Astrocyte (in vitro differentiated cells and primary cell): ENCODE results near the gene INKA2. TPM values are rescaled to one million over a fixed set of nuclear protein-coding genes. Genes with fewer than 3 reads are reported as not detected.

Experiments
- DNase-seq: peaks from one replicate; pipeline ENCODE4 v3.0.0-alpha.2; 2010; ENCODE audit warnings: low read depth
- FAIRE-seq: peaks from 2 replicates; lab custom pipeline; 2011; peaks lifted over from hg19 to GRCh38; lab: Jason Lieb, UNC
- H2AFZ ChIP-seq: 2 replicates; pipeline ENCODE4 v1.6.0; 2012; ENCODE audit warnings: low read depth, low read length, inconsistent platforms
- H3K27ac ChIP-seq: 2 replicates; pipeline ENCODE4 v1.5.1; 2011; ENCODE audit warnings: low read depth, low read length, inconsistent platforms
- H3K27me3 ChIP-seq: 2 replicates; pipeline ENCODE4 v1.6.0; 2011; ENCODE audit warnings: low read length, inconsistent platforms; ENCODE audit not compliant: insufficient read depth
- H3K36me3 ChIP-seq: 2 replicates; pipeline ENCODE4 v1.5.1; 2011; ENCODE audit warnings: low read length, inconsistent platforms; ENCODE audit not compliant: insufficient read depth
- H3K4me1 ChIP-seq: 2 replicates; pipeline ENCODE4 v1.5.1; 2011; ENCODE audit warnings: low read length, inconsistent platforms; ENCODE audit not compliant: insufficient read depth
- H3K4me2 ChIP-seq: 2 replicates; pipeline ENCODE4 v1.6.0; 2012; ENCODE audit warnings: low read length, inconsistent platforms
- H3K4me3 ChIP-seq: 2 replicates; pipeline ENCODE4 v1.5.1; 2011; ENCODE audit warnings: low read depth, mild to moderate bottlenecking, low read length, inconsistent platforms; ENCODE audit not compliant: insufficient read depth
- H3K79me2 ChIP-seq: 2 replicates; pipeline ENCODE4 v1.6.0; 2012; ENCODE audit warnings: mild to moderate bottlenecking, low read length, inconsistent platforms; ENCODE audit not compliant: insufficient read depth
- H3K9ac ChIP-seq: 2 replicates; pipeline ENCODE4 v1.6.0; 2012; ENCODE audit warnings: mild to moderate bottlenecking, low read length, inconsistent platforms
- H3K9me3 ChIP-seq: 2 replicates; pipeline ENCODE4 v1.5.1; 2012; ENCODE audit warnings: low read depth, mild to moderate bottlenecking, low read length, inconsistent platforms; ENCODE audit not compliant: insufficient read depth
- H4K20me1 ChIP-seq: 2 replicates; pipeline ENCODE4 v1.6.0; 2012; ENCODE audit warnings: low read length, inconsistent platforms; ENCODE audit not compliant: insufficient read depth
- H3K27ac Mint-ChIP-seq: one replicate; pipeline ENCODE4 v1.8.0; 2021; ENCODE audit warnings: mild to moderate bottlenecking, mixed read lengths; ENCODE audit not compliant: unreplicated experiment
- H3K27me3 Mint-ChIP-seq: one replicate; pipeline ENCODE4 v1.8.0; 2021; ENCODE audit warnings: low read depth, mixed read lengths; ENCODE audit not compliant: unreplicated experiment
- H3K36me3 Mint-ChIP-seq: one replicate; pipeline ENCODE4 v1.8.0; 2021; ENCODE audit warnings: low read depth, mixed read lengths; ENCODE audit not compliant: unreplicated experiment
- H3K4me1 Mint-ChIP-seq: one replicate; pipeline ENCODE4 v1.8.0; 2021; ENCODE audit warnings: low read depth, mixed read lengths; ENCODE audit not compliant: unreplicated experiment
- H3K4me3 Mint-ChIP-seq: one replicate; pipeline ENCODE4 v1.8.0; 2021; ENCODE audit warnings: mild to moderate bottlenecking, moderate library complexity, mixed read lengths; ENCODE audit not compliant: unreplicated experiment
- H3K9me3 Mint-ChIP-seq: one replicate; pipeline ENCODE4 v1.8.0; 2021; ENCODE audit warnings: mild to moderate bottlenecking, mixed read lengths; ENCODE audit not compliant: unreplicated experiment
- EZH2 ChIP-seq: IDR thresholded peaks from 2 replicates; pipeline ENCODE4 v1.6.1; 2012; ENCODE audit warnings: mild to moderate bottlenecking, low read length, inconsistent platforms; ENCODE audit not compliant: insufficient read depth
- total RNA-seq: library from RNA; stranded (reverse); gene quantifications from 2 replicates; pipeline ENCODE4 v1.2.1, GENCODE V29; 2021
- TF ChIP-seq, protein P1 (sequence below): IDR thresholded peaks from 2 replicates; pipeline ENCODE4 v1.5.1; 2011; ENCODE audit warnings: low read depth, mild to moderate bottlenecking, inconsistent platforms, low read length, moderate library complexity; ENCODE audit not compliant: insufficient read depth

The INKA2 gene
- total RNA-seq, 1 donor from 2014 or later, result 12.6 TPM

GRCh38 chr1:111745675-111746613 is 6.7 kb upstream of the INKA2 start:
- Histone ChIP-seq H3K36me3 (no peaks in the 10 kb centered on the region), H3K4me1 (peaks cover 12% of the 10 kb centered on the region), H3K9ac (no peak overlapping the region), H3K4me2 (no peak overlapping the region), H3K4me3 (no peak overlapping the region), H3K27ac (no peak overlapping the region), H3K79me2 (no peaks in the 10 kb centered on the region), H2AFZ (no peak overlapping the region), H3K27me3 (no peaks in the 10 kb centered on the region), H3K9me3 (no peaks in the 10 kb centered on the region), H4K20me1 (no peaks in the 10 kb centered on the region)
- Mint-ChIP-seq H3K4me1 (peaks cover 14% of the 10 kb centered on the region), H3K27ac (no peak overlapping the region), H3K36me3 (no peaks in the 10 kb centered on the region), H3K9me3 (no peaks in the 10 kb centered on the region), H3K27me3 (peaks cover 17% of the 10 kb centered on the region), H3K4me3 (no peak overlapping the region)
- TF ChIP-seq, protein P1, sequence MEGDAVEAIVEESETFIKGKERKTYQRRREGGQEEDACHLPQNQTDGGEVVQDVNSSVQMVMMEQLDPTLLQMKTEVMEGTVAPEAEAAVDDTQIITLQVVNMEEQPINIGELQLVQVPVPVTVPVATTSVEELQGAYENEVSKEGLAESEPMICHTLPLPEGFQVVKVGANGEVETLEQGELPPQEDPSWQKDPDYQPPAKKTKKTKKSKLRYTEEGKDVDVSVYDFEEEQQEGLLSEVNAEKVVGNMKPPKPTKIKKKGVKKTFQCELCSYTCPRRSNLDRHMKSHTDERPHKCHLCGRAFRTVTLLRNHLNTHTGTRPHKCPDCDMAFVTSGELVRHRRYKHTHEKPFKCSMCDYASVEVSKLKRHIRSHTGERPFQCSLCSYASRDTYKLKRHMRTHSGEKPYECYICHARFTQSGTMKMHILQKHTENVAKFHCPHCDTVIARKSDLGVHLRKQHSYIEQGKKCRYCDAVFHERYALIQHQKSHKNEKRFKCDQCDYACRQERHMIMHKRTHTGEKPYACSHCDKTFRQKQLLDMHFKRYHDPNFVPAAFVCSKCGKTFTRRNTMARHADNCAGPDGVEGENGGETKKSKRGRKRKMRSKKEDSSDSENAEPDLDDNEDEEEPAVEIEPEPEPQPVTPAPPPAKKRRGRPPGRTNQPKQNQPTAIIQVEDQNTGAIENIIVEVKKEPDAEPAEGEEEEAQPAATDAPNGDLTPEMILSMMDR, result no peak
- no peak for TF ChIP-seq EZH2
- FAIRE-seq (no peak), DNase-seq (no peak)

GRCh38 chr1:111743679-111744101 is 4.5 kb upstream of the INKA2 start:
- TF ChIP-seq, protein P1, result no peak
- TF ChIP-seq EZH2, result no peak
- Mint-ChIP-seq H3K36me3 (no peaks in the 10 kb centered on the region), H3K27me3 (peaks cover 15% of the 10 kb centered on the region), H3K27ac (no peak overlapping the region), H3K4me3 (no peak overlapping the region), H3K4me1 (peaks cover 12% of the 10 kb centered on the region), H3K9me3 (no peaks in the 10 kb centered on the region)
- H3K9ac ChIP-seq, result peak overlapping the region; percentile 31
- H3K4me2 ChIP-seq, result peak overlapping the region; percentile 24
- no peaks in the 10 kb centered on the region for H4K20me1 ChIP-seq
- DNase-seq, result no peak
- H3K9me3 ChIP-seq, result no peaks in the 10 kb centered on the region
- H3K4me3 ChIP-seq, result no peak overlapping the region
- H3K79me2 ChIP-seq, result no peaks in the 10 kb centered on the region
- H3K27me3 ChIP-seq, result no peaks in the 10 kb centered on the region
- H3K27ac ChIP-seq, result peak overlapping the region; percentile 29
- no peaks in the 10 kb centered on the region for H3K36me3 ChIP-seq
- H3K4me1 ChIP-seq, result peaks cover 21% of the 10 kb centered on the region
- FAIRE-seq, result no peak
- no peak overlapping the region for H2AFZ ChIP-seq
